HG03354 (cell line): ENCODE measurements around the gene MNX1.

Experiments used
- ATAC-seq: cut with Tn5 transposase; IDR thresholded peaks from one replicate; pipeline ENCODE4 v1.9.1; 2021; ENCODE audit warnings: mild to moderate bottlenecking; ENCODE audit not compliant: unreplicated experiment, poor library complexity, severe bottlenecking

The MNX1 gene

DNA sequence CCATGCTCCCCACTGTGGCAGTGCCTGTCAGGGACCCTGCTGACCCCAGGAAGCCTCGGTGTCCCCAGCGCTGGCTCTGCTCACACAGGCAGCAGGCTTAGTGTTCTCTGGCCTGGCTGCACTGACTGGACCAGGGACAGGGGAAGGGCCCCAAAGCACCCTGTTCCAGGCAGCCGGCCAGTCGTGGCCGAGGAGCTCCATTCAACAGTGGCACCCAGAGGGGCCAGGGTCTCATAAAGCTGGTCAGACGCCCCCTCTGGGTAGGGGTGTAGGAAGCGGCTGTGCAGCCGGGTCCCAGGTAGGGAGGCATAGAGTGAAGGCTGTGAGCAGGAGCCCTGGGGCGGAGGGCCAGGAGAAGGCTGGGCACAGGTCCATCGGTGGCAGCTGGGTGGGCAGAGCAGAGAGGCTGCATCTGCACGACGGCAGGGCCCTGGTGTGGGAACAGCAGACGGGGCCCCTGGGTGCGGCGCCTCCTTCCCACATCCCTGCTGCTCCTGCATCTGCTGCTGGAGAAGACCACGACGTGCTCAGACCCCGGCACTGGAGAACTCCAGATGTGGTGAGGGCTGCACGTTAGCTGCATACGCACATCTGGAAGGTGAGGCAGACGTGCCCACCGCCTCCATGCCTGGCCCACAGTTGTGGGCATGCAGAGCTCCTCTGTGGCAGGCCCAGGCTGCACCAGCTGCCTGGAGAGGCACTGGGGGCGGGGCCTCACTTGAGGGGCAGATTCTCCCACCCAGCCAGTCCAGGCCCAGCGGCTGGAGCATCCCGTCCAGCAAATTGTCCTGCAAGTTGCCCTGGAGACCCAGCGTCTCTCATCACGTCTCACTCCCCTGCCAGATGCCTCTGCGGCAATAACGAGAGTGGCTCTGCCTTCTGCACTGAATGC, 25.1 kb downstream of the MNX1 start:
- no peak for ATAC-seq

DNA sequence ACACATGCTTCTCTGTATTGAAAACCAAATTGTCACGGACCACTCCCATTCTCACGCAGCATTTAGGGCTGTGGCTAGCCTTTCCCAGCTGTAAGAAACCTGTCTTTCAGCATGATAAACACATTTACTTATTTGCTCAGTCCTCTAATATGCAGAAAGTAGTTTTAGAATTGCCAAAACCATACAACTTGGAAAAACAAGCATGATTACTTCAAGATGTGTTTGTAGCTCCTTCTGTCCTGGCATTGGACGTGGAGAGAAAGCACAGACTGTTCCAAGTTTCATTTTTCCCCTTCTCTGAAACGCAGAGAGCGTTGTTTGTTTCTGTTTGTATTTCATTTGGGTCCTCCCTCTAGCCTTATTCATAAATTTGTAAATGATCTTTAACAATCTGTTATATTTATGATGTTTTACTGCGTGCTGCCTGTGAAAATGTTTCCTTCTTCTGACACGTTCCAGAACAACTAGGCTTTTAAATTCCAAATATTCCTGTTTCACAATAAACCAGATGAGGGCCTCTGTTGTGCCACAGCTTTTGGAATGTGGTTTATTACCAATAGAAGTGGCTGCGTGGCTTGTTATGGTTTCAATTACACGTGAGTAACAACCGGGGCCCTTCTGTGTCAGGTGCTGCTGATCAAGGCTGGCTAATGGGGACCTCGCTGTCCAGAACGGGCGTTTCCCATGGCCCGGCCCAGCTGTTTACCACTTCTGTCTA, 26.1 kb downstream of the MNX1 start:
- no peak for ATAC-seq

DNA sequence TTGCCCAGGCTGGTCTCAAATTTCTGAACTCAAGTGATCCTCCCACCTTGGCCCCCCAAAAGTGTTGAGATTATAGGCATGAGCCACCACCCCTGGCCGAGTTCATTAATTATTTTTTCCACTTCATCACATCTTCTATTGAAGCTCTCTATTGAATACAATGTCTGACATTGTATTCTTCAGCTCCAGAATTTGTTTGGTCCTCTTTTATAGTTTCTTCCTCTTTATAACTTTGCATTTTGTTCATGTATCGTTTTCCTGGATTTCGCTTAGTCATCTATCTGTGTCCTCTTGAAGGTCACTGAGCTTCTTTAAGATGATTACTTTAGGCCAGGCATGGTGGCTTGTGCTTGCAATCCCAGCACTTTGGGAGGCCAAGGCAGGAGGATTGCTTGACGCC, 30.8 kb downstream of the MNX1 start:
- no peak for ATAC-seq

DNA sequence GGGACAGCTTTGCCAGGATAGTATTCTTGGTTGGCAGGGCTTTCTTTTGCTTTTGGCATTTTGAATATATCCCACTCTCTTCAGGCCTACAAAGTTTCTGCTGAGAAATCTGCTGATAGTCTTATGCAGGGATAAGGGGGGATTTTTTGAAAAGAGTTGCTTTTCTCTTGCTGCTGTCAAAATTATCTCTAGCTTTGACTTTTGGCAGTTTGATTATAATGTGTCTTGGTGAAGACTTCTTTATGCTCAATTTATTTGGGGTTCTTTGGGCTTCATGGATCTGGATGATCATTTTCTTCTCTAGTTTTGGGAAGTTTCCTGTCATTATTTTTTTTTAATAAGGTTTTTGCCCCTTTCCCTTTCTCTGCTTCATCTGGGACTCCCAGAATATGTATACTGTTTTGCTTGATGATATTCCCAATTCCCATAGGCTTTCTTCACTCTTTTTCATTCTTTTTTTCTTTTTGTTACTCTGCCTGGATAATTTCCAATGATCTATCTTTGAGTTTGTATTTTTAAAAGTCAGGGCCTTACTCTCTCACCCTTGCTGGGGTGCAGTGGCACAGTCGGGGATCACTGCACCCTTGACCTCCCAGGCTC, 31.4 kb downstream of the MNX1 start:
- ATAC-seq: no peak

DNA sequence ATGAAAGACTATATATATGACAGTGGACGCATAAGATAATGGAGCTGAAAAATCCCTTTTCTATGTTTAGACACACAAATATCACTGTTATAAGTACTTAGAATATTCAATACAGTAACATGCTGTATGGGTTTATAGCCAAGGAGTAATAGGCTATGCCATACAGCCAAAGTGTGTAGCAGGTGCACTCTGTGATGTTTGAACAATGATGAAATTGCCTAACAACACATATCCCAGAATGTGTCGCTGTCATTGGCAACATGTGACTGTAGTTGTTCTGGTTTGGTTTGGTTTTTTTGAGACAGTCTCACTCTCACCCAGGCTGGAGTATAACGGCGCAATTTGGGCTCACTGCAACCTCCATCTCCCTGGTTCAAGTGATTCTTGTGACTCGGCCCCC, 34.8 kb downstream of the MNX1 start:
- ATAC-seq: no peak

- ATAC-seq: no peak
These were observed 40.5 kb downstream of the MNX1 start for GRCh38 chr7:156969972-156970420.

- no peak for ATAC-seq
These were observed 42.3 kb downstream of the MNX1 start for GRCh38 chr7:156968183-156968582.

DNA sequence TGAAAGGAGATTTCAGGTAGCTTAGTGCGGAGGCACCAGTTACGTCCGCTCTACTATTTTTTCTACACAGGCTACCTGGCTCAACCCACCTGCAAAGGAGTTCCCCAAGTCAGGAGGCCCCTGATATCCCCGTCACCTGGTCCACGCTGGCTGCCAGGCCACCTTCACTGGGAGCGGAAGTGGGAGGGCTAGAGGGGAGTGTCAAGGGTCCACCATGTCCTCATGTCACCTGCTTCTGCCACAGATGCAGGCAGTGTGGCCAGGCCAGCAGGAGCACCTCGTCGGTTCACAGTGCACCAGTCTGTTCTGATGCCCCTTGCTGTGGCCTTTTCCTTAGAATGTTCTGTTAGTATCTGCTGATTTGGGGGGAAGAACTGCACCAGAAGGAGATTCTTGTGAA, 44.1 kb downstream of the MNX1 start:
- no peak for ATAC-seq

DNA sequence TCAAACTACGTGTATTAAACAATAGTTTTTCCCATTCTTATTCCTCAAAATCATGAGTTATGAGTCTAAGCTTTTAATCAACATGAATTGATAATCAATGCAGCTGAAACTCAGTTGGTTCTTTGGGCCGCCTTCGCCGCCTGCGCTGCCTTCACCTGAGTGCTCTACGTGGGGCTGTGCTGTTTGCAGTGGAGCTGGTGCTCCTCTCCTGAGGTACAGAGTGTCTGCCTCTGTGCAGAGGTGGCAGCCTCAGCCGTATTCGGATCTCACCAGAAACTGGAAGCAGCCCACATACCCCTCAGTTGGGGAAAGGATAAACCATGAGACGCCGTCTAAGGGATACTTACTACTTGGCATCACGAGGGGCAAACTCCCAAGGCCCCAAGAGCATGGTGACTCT, 45.5 kb downstream of the MNX1 start:
- no peak for ATAC-seq

DNA sequence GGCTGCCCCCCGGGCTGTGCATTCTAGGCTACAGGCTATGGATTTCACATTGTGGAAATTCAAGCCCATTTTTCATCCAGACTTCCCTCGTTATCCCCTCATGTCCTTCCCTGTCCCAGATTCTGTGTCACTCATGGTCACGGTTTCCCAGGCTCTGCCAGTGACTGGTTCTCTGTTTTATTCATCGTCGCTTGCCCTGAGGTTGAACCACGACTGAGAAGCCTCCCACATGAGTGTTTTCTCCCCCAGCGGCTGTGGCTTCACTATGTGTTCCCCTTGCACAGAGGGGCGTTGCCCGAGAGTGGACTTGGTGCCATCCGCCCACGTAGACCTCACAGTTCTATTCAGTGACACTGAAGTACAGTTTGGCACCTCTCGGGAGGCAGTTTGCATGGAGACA, 47.0 kb downstream of the MNX1 start:
- no peak for ATAC-seq

GRCh38 chr7:156962897-156963296, 47.6 kb downstream of the MNX1 start:
- ATAC-seq: no peak

DNA sequence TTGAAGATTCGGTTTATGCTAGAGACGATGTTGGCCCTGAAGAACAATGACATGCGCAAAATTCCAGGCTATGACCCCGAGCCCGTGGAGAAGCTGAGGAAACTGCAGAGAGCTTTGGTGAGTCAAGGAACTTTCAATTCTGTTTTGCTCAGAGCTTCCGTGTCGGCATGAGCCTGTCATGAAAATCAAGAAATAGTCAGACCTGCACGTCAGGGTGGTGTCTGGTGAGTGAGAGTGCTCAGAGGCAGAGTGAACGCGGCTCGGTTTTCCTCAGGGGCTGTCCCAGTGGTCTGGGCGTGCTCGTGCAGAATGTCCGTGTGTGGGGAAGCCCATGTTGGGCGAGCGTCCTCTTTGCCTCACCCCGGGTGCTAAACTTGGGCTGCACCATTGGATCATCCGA, 48.3 kb downstream of the MNX1 start:
- ATAC-seq: no peak

DNA sequence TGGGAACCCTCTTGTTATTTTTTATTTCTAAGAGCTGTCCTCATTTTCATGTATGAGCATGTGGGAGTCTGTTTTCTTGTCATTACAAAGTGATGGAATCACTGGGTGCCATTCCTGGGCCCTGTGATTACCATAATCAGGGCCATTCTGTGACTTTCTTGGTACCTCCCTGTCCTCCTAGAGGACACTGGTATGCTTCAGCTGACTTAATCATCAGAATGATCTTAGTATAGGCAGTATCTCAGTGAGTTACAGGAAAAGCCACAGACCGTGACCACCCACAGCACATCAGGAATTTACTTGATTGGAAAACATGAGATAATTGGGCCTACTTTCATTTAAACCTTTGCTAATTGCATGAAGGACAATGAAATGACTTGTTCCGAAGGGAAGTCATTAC, 53.7 kb downstream of the MNX1 start:
- ATAC-seq: no peak

- no peak for ATAC-seq
These were observed 55.5 kb downstream of the MNX1 start for GRCh38 chr7:156954941-156955340.
